Stimulated activated CD4-positive, alpha-beta T cell treated with anti-CD3 and anti-CD28 coated beads, Interleukin-4, amount 100 ng/mL, for 4 hours (primary cell): ENCODE data around the gene RNF220.

ENCODE experiments used
- DNase-seq, 2 experiments: peaks; one replicate each; pipeline ENCODE4 v3.0.0-alpha.2; 2020

Gene RNF220

DNA sequence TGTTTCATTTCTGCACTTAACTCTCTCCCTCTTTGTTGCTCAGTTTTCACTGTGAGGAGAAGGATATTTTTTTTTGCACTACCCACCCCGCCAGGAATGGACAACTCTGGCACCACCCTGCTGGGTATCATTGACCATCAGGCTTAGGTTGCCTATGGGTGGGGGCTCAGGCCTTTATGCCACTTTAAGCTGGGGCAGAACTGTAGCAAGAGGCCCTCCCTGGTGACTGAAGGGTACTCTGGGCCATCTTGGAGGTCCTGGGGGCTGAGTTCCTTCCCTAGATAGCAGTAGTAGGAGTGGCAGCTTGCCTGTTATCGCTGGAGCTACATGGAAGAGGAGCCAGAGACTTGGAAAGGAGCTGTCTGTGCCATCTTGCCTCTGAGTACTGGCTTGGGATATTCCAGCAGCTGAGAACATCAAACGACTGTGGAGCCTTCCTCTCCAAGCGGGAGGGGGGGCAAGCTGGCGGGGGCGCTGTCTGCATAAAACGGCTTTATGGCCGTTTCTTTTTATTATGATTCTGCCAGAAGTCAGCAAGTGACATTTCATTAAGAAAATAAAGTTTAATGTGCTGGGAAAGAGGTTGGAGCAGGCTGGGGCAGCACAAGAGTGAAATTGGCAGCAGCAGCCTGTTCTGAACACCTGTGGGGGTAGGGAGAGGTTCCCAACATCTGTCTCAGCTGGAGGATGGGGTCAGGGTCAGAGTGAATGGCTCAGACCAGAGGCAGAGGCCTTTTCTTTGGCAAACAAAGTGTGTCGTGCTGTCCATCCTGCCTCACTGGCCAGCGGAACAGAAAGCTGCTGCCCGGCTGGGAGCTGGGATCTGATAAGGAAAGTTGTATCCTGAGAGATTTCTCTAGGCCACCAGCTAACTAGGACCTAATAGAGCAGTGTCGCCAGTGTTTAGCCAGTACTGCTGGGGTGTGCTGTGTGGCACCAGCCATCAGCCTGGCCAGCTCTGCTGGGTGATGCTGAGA, 236.4 kb downstream of the RNF220 start:
- DNase-seq, result no peak

DNA sequence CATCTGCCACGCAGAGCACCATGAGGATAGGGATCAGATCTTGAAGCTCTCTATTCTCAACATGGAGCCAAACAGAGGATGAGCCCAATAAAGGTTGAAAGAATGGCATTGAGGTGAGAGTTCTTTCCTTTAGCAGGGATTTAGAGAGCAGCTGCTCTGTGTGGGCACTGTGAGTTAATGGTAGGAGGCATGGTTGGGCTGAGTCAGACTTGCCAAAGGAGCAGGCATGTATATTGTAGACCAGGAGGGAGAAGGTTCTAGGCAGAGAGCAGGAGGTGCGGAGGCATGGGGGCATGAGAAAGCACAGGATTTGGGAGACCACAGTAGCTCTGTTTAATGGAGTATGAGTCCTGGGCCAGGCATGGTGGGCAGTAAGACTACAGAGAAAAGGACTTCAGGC, 237.2 kb downstream of the RNF220 start:
- no peak for DNase-seq

- DNase-seq, result no peak
Measured at GRCh38 chr1:44642925-44643324, 237.9 kb downstream of the RNF220 start.

- no peak for DNase-seq
Measured at GRCh38 chr1:44643721-44644334, 238.8 kb downstream of the RNF220 start.

- no peak for DNase-seq
Measured at GRCh38 chr1:44644806-44645205, 239.8 kb downstream of the RNF220 start.

DNA sequence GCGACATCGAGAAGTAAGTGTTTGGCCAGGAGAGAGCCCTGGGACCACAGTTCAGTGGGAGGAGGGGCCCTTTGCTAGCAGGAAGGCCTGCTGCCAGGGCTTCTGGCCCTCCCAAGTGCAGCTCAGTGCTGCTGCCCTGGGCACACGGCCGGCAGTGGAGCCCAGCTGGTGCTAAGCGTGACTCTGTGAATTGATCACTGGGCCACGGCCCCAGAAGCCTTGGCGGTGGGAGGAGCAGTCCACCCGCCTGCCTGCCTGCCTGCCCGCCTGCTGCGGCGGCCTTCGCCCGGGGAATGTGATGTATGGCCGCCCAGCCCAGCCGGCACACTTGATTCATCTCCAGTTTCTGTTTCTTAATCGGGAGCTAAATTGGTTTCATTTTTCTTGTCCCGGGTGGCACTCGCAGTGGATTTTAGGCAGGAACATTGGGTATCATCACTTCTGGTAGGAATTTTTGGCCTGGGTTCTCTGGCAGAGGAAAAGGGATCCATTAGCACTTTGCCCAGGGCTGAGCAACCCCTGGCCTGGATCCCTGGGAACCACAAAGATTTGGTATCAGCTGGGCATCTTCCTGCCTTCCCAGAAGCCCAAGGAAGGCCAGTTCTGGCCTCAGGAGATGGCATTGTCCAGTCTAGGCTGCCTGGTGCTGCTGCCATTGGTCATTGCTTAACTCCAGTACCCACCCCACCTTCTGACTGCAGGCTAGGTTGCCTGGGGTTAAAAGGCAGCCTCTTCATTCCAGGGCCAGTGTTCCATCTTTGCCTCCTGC, 240.6 kb downstream of the RNF220 start:
- no peak for DNase-seq

GRCh38 chr1:44646261-44647110, 241.4 kb downstream of the RNF220 start:
- DNase-seq, result no peak

DNA sequence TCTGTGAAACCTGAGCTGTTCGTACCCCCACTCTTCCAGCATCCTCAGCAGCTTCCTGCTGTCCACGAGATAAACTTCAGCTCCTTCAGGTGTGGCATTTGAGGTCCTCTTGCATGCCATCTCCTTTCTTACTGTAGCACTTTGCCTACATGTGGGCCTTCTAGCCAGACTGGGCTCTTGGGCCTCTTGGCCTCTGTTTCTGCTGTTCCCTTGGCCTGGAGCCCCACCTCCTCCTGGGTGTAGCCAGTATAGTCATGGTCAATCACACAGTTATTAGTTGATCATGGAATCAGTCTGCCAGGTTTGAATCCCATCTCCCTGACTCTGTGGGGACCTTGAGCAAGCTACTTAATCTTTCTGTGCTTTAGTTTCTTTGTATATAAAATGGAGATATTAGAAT, 242.8 kb downstream of the RNF220 start:
- no peak for DNase-seq

DNA sequence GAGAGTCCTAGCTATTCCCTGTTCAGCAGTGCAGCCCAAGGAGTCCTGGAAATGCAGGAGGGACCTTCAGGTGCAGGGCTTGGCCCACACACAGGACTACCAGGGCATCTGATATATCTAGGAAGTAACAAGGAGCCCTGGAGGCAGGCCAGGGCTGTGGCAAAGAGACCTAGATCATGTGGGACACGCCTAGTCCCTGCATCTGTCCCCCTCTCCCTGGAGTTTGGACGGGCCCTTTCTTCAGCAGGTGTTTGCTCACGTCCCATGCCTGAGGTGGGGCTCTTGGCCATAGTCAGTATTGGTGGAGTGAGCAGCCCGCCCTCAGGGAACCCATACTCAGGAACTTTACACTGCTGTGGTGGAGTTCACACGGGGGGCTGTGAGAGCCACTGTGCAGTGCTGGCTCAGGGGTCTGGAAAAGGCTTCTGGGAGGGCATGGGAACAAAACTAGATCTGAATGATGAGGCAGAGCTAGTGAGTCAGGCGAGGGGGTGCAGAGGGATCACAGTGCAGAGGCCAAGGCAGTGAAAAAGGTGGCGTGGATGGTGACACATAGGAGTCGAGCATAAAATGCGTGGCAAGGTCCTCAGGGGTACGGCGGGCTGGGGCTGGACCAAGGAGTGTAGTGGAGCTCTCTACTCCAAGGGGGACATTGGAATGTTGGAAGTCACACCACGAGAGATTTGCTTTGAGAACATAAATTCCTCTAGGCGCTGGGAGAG, 243.6 kb downstream of the RNF220 start:
- no peak for DNase-seq

- no peak for DNase-seq
Measured at GRCh38 chr1:44649788-44650158, 244.7 kb downstream of the RNF220 start.

- DNase-seq, result no peak
Measured at GRCh38 chr1:44650159-44650831, 245.2 kb downstream of the RNF220 start.

DNA sequence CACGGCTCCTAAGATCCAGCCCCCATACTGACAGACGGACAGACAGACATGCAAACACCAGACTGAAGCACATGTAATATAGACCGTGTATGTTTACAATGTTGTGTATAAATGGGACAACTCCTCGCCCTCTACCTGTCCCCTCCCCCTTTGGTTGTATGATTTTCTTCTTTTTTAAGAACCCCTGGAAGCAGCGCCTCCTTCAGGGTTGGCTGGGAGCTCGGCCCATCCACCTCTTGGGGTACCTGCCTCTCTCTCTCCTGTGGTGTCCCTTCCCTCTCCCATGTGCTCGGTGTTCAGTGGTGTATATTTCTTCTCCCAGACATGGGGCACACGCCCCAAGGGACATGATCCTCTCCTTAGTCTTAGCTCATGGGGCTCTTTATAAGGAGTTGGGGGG, 246.0 kb downstream of the RNF220 start:
- DNase-seq, result no peak

- DNase-seq, result peak; percentile 69 to 72
Measured at GRCh38 chr1:44652445-44653106, 247.5 kb downstream of the RNF220 start.

- DNase-seq, result no peak
Measured at GRCh38 chr1:44653107-44653964, 248.3 kb downstream of the RNF220 start.

- no peak for DNase-seq
Measured at GRCh38 chr1:44654621-44655187, 249.6 kb downstream of the RNF220 start.

DNA sequence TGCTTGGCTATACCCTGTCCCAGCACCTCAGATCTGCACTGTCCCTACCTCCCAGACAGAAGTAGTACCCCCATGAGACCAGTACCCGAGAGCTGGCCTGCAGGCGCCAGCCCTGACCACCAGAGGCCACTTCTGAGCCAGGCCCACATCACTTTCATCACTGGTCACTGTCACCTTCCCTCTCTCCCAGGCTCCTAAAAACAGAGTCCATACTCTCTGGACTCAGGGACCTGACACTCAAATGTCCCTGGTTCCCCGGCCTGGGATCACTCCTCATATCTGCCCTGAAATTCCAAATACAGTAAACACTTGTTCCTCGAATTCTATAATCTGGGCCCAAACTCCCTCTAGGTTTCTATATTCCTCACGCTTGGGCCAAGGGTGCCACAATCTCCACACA, 250.6 kb downstream of the RNF220 start:
- DNase-seq, result no peak

- no peak for DNase-seq
Measured at GRCh38 chr1:44659566-44659965, 254.5 kb downstream of the RNF220 start.

GRCh38 chr1:44660176-44660575, 255.1 kb downstream of the RNF220 start:
- no peak for DNase-seq
